IMR-90 (cell line): ENCODE measurements around the gene HSPA1A. TPM values are rescaled to one million over a fixed set of nuclear protein-coding genes. Genes with fewer than 3 reads are reported as not detected.

Source experiments
- ATAC-seq: fragments of 200-7000 bp; cut with Tn5 transposase; 2 replicates; pipeline ENCODE4 v1.9.1; 2020; ENCODE audit warnings: low read depth, mild to moderate bottlenecking, moderate library complexity
- BruUV-seq: library from RNA; stranded (reverse); fragments of 400-500 nt; replicated peaks from 2 replicates; lab custom pipeline; 2021; lab: Mats Ljungman, UMichigan
- CTCF ChIA-PET: fragments of 300-600 bp; formaldehyde crosslinking; extraction: SDS; loops from one replicate; lab custom pipeline; 2021; ENCODE audit warnings: antibody characterized with exemption; lab: Yijun Ruan, JAX
- POLR2A ChIA-PET: fragments of 300-600 bp; sonication (Branson Sonifier 250); formaldehyde crosslinking; loops from one replicate; lab custom pipeline; 2022; ENCODE audit warnings: antibody characterized with exemption; ENCODE audit not compliant: unreplicated experiment; lab: Charles Lee
- DNase-seq: peaks from one replicate; pipeline ENCODE4 v3.0.0; 2013
- H2AFZ ChIP-seq: replicated peaks from 2 replicates; pipeline ENCODE3; 2013; ENCODE audit warnings: low read length, mild to moderate bottlenecking; ENCODE audit not compliant: poor library complexity
- H2AK5ac ChIP-seq: 2 replicates; pipeline ENCODE4 v1.6.1; 2013; ENCODE audit warnings: low read depth, low read length, inconsistent platforms
- H2AK9ac ChIP-seq: replicated peaks from 2 replicates; pipeline ENCODE3; 2013; ENCODE audit warnings: mild to moderate bottlenecking, low read depth, low read length, moderate library complexity; ENCODE audit not compliant: poor library complexity
- H2BK120ac ChIP-seq: 2 replicates; pipeline ENCODE4 v1.6.1; 2013; ENCODE audit warnings: low read depth, low read length, inconsistent platforms
- H2BK15ac ChIP-seq: 3 replicates; pipeline ENCODE4 v1.6.1; 2013; ENCODE audit warnings: low read depth, low read length, inconsistent platforms
- H2BK20ac ChIP-seq: 2 replicates; pipeline ENCODE4 v1.6.1; 2013; ENCODE audit warnings: low read depth, mild to moderate bottlenecking, inconsistent platforms, low read length, moderate library complexity
- H2BK5ac ChIP-seq: 2 replicates; pipeline ENCODE4 v1.6.1; 2013; ENCODE audit warnings: mild to moderate bottlenecking, low read depth, low read length, inconsistent platforms; ENCODE audit not compliant: poor library complexity, severe bottlenecking
- H3K14ac ChIP-seq: replicated peaks from 2 replicates; pipeline ENCODE4 v1.6.1; 2013; ENCODE audit warnings: low read depth, low read length, inconsistent platforms
- H3K18ac ChIP-seq: 2 replicates; pipeline ENCODE4 v1.6.1; 2013; ENCODE audit warnings: low read depth, low read length, control low read depth
- H3K23ac ChIP-seq: 2 replicates; pipeline ENCODE4 v1.6.1; 2013; ENCODE audit warnings: low read depth, low read length, inconsistent platforms
- H3K27ac ChIP-seq: 2 replicates; pipeline ENCODE4 v1.5.1; 2013; ENCODE audit warnings: mild to moderate bottlenecking, control low read depth, low read length; ENCODE audit not compliant: insufficient read depth
- H3K27me3 ChIP-seq: 2 replicates; pipeline ENCODE4 v1.6.1; 2013; ENCODE audit warnings: low read length; ENCODE audit not compliant: control insufficient read depth, insufficient read depth
- H3K36me3 ChIP-seq: 2 replicates; pipeline ENCODE4 v1.6.1; 2013; ENCODE audit warnings: low read length, mixed read lengths; ENCODE audit not compliant: control insufficient read depth, insufficient read depth
- H3K4ac ChIP-seq: 2 replicates; pipeline ENCODE4 v1.6.1; 2013; ENCODE audit warnings: low read depth, low read length, inconsistent platforms
- H3K4me1 ChIP-seq: 2 replicates; pipeline ENCODE4 v1.6.1; 2013; ENCODE audit warnings: low read length, mixed read lengths; ENCODE audit not compliant: control insufficient read depth, insufficient read depth
- H3K4me2 ChIP-seq: 2 replicates; pipeline ENCODE4 v1.6.1; 2013; ENCODE audit warnings: low read depth, mild to moderate bottlenecking, control low read depth, low read length, moderate library complexity
- H3K4me3 ChIP-seq: 2 replicates; pipeline ENCODE4 v1.5.1; 2013; ENCODE audit warnings: low read depth, mild to moderate bottlenecking, control low read depth, low read length, moderate library complexity; ENCODE audit not compliant: insufficient read depth
- H3K56ac ChIP-seq: 2 replicates; pipeline ENCODE4 v1.6.1; 2013; ENCODE audit warnings: low read length, inconsistent platforms; ENCODE audit not compliant: insufficient read depth; ENCODE audit errors: extremely low read depth
- H3K79me1 ChIP-seq, 2 experiments: 2 replicates each; pipeline ENCODE4 v1.6.1; 2013; ENCODE audit warnings: low read length in 2 of 2, inconsistent platforms in 1 of 2, low read depth in 1 of 2
- H3K9ac ChIP-seq: 2 replicates; pipeline ENCODE4 v1.6.1; 2013; ENCODE audit warnings: low read depth, low read length, control low read depth
- H3K9me1 ChIP-seq: 2 replicates; pipeline ENCODE4 v1.6.1; 2013; ENCODE audit warnings: low read length, inconsistent platforms; ENCODE audit not compliant: insufficient read depth
- H3K9me3 ChIP-seq: 2 replicates; pipeline ENCODE4 v1.6.1; 2013; ENCODE audit warnings: low read length; ENCODE audit not compliant: control insufficient read depth, insufficient read depth
- H4K20me1 ChIP-seq: 2 replicates; pipeline ENCODE4 v1.6.1; 2013; ENCODE audit warnings: low read length, inconsistent platforms; ENCODE audit not compliant: insufficient read depth
- H4K5ac ChIP-seq: 2 replicates; pipeline ENCODE4 v1.6.1; 2013; ENCODE audit warnings: mild to moderate bottlenecking, low read depth, low read length, control low read depth
- H4K8ac ChIP-seq, 2 experiments: 2 replicates each; pipeline ENCODE4 v1.6.1; 2013; ENCODE audit warnings: low read depth in 2 of 2, low read length in 2 of 2, control low read depth in 1 of 2, inconsistent platforms in 1 of 2
- H4K91ac ChIP-seq: 2 replicates; pipeline ENCODE4 v1.6.1; 2013; ENCODE audit warnings: low read depth, low read length, inconsistent platforms; ENCODE audit not compliant: insufficient read depth
- BHLHE40 ChIP-seq: fragments of 150-350 bp; IDR thresholded peaks from 2 replicates; pipeline ENCODE4 v1.6.1; 2016; ENCODE audit warnings: mild to moderate bottlenecking, low read depth, low read length
- CEBPB ChIP-seq: IDR thresholded peaks from 2 replicates; pipeline ENCODE4 v1.6.1; 2012; ENCODE audit warnings: low read depth, low read length, improper control_type of control experiment
- CHD1 ChIP-seq: IDR thresholded peaks from 2 replicates; pipeline ENCODE4 v1.6.1; 2012; ENCODE audit warnings: low read depth, low read length, improper control_type of control experiment
- CTCF ChIP-seq: conservative IDR thresholded peaks from 2 replicates; pipeline ENCODE4 v1.5.1; 2012; ENCODE audit warnings: mild to moderate bottlenecking, low read depth, low read length, improper control_type of control experiment
- ELK1 ChIP-seq: fragments of 150-350 bp; IDR thresholded peaks from 2 replicates; pipeline ENCODE4 v1.6.1; 2016; ENCODE audit warnings: low read depth, mild to moderate bottlenecking, low read length, moderate library complexity, borderline replicate concordance
- FOS ChIP-seq: fragments of 150-350 bp; IDR thresholded peaks from 2 replicates; pipeline ENCODE4 v1.6.1; 2016; ENCODE audit warnings: low read depth, low read length
- MAFK ChIP-seq: IDR thresholded peaks from 2 replicates; pipeline ENCODE4 v1.6.1; 2012; ENCODE audit warnings: low read depth, low read length, improper control_type of control experiment
- MAZ ChIP-seq: IDR thresholded peaks from 2 replicates; pipeline ENCODE4 v1.6.1; 2012; ENCODE audit warnings: low read depth, mild to moderate bottlenecking, low read length, improper control_type of control experiment, moderate library complexity, borderline replicate concordance
- MXI1 ChIP-seq: IDR thresholded peaks from 2 replicates; pipeline ENCODE4 v1.6.1; 2012; ENCODE audit warnings: low read depth, mild to moderate bottlenecking, low read length, moderate library complexity, borderline replicate concordance
- NFE2L2 ChIP-seq: fragments of 150-350 bp; IDR thresholded peaks from 2 replicates; pipeline ENCODE4 v1.6.1; 2016; ENCODE audit warnings: low read depth, mild to moderate bottlenecking, low read length
- POLR2A ChIP-seq: IDR thresholded peaks from 2 replicates; pipeline ENCODE4 v1.6.1; 2012; ENCODE audit warnings: mild to moderate bottlenecking, low read depth, low read length
- RAD21 ChIP-seq: IDR thresholded peaks from 2 replicates; pipeline ENCODE4 v1.6.1; 2012; ENCODE audit warnings: low read length, improper control_type of control experiment
- RCOR1 ChIP-seq: IDR thresholded peaks from 2 replicates; pipeline ENCODE4 v1.6.1; 2012; ENCODE audit warnings: mild to moderate bottlenecking, low read length, improper control_type of control experiment; ENCODE audit not compliant: insufficient replicate concordance
- SMC3 ChIP-seq: fragments of 150-350 bp; IDR thresholded peaks from 2 replicates; pipeline ENCODE4 v1.6.1; 2016; ENCODE audit warnings: low read depth, mild to moderate bottlenecking, antibody characterized with exemption, low read length, moderate library complexity
- USF2 ChIP-seq: fragments of 150-350 bp; IDR thresholded peaks from 2 replicates; pipeline ENCODE4 v1.6.1; 2017; ENCODE audit warnings: mild to moderate bottlenecking, antibody characterized with exemption, low read length, low read depth
- WGBS, 2 experiments: methylation state at CpG; one replicate each; pipeline versions ENCODE4 v1.1.5 to v1.1.7; 2013; ENCODE audit warnings: missing lambda C conversion rate in 2 of 2; ENCODE audit not compliant: insufficient read length in 1 of 2; ENCODE audit errors: extremely low coverage in 2 of 2; 5-methylcytosine and 5-hydroxymethylcytosine counted together
- dilution Hi-C: fragments of 300-500 bp; cut with HindIII; formaldehyde crosslinking; loops from one replicate; pipeline ENCODE4 v1.14.3; 2018; ENCODE audit warnings: low sequenced_read_pairs; ENCODE audit not compliant: unreplicated experiment
- in situ Hi-C: fragments of 300-500 bp; cut with MboI; formaldehyde crosslinking; loops from 3 replicates; pipeline ENCODE4 v1.14.3; 2019; ENCODE audit warnings: low sequenced_read_pairs, inconsistent platforms, mixed read lengths
- intact Hi-C: fragments of 100-400 bp; cut with micrococcal nuclease; formaldehyde crosslinking; loops from 2 replicates; pipeline ENCODE4 v1.10.0; 2022
- polyA plus RNA-seq, 3 experiments: library from polyadenylated mRNA; depleted of rRNA; stranded (reverse); fragments of >200 nt; gene quantifications; 2 replicates each; pipeline ENCODE4 v1.2.3, GENCODE V29; 2012; ENCODE audit warnings: low replicate concordance in 1 of 3
- total RNA-seq: library from RNA; depleted of rRNA; stranded (reverse); fragments of >200 nt; gene quantifications from 2 replicates; pipeline ENCODE4 v1.2.3, GENCODE V29; 2012

The HSPA1A gene
- total and polyA plus RNA-seq, 2 of the 4 experiments (the other 2 are of a cell fraction): 94.6 to 95.3 TPM

- no peak for TF ChIP-seq RAD21
These were observed 17.8 kb upstream of the HSPA1A start (continued) for GRCh38 chr6:31797588-31797987.

GRCh38 chr6:31799781-31800180 is 15.6 kb upstream of the HSPA1A start:
- dilution Hi-C loops (no loop called here), in situ Hi-C loops (no loop called here), intact Hi-C loops (no loop called here)
- peaks cover 5 to 25% of the 10 kb centered on the region in 2 experiments; a peak in 3 of 4 replicates for H3K79me1 ChIP-seq
- H2AFZ ChIP-seq: no peak overlapping the region
- H3K9ac ChIP-seq: no peak overlapping the region
- no peaks in the 10 kb centered on the region for H3K9me1 ChIP-seq
- ATAC-seq (no peak), DNase-seq (no peak)
- 50% methylated on average over 2 of the region's 12 CpGs; no CpG with 5 or more reads in 1 of the 2 experiments for WGBS, 2 experiments
- CTCF ChIA-PET: no interaction called here
- no peaks in the 10 kb centered on the region for H4K20me1 ChIP-seq
- no peak overlapping the region for H2BK5ac ChIP-seq
- H2BK120ac ChIP-seq: no peak overlapping the region
- H3K27ac ChIP-seq: no peak overlapping the region
- H3K4me2 ChIP-seq: no peak overlapping the region
- H2BK15ac ChIP-seq: no peak overlapping the region
- H3K9me3 ChIP-seq: no peaks in the 10 kb centered on the region
- H3K4me3 ChIP-seq: no peak overlapping the region
- H3K4ac ChIP-seq: no peak overlapping the region
- H3K27me3 ChIP-seq: no peaks in the 10 kb centered on the region
- H2BK20ac ChIP-seq: no peak overlapping the region
- no peak overlapping the region for H4K91ac ChIP-seq
- H2AK9ac ChIP-seq: no peak overlapping the region
- no peak overlapping the region for H3K14ac ChIP-seq
- no peak overlapping the region for H4K5ac ChIP-seq
- no peak overlapping the region for H3K23ac ChIP-seq
- BruUV-seq: no TSS peak
- no peak overlapping the region for H4K8ac ChIP-seq
- no peak overlapping the region for H3K56ac ChIP-seq
- no peak overlapping the region for H2AK5ac ChIP-seq
- H3K18ac ChIP-seq: no peak overlapping the region
- peaks cover 4% of the 10 kb centered on the region; the same call in 1 of the 2 replicates for H3K36me3 ChIP-seq
- H3K4me1 ChIP-seq: no peaks in the 10 kb centered on the region
- POLR2A ChIA-PET: interaction anchor here (0.7 kb wide), 1 partner anchor 96 kb away, joined by 11 read pairs; the partner anchor contains the start of gene ABHD16A
- TF ChIP-seq CTCF (no peak), ELK1 (no peak), MAFK (no peak), CHD1 (no peak), USF2 (no peak), FOS (no peak), BHLHE40 (no peak), MAZ (no peak), NFE2L2 (no peak), RAD21 (no peak), CEBPB (no peak), SMC3 (no peak), RCOR1 (no peak), POLR2A (no peak), MXI1 (no peak)
